Activated effector memory CD4-positive, alpha-beta T cell treated with Interleukin-2 at 50 U/mL for 16 hours (primary cell): ENCODE data around the gene MOV10.
"Not testable (repeated sequence)": the region's sequence is repeated elsewhere in the genome, so short reads cannot be mapped to it uniquely, and the experiment has no call there.

Experiments used
- DNase-seq: peaks from one replicate; pipeline ENCODE4 v3.0.0-alpha.2; 2020

Gene MOV10, protein sequence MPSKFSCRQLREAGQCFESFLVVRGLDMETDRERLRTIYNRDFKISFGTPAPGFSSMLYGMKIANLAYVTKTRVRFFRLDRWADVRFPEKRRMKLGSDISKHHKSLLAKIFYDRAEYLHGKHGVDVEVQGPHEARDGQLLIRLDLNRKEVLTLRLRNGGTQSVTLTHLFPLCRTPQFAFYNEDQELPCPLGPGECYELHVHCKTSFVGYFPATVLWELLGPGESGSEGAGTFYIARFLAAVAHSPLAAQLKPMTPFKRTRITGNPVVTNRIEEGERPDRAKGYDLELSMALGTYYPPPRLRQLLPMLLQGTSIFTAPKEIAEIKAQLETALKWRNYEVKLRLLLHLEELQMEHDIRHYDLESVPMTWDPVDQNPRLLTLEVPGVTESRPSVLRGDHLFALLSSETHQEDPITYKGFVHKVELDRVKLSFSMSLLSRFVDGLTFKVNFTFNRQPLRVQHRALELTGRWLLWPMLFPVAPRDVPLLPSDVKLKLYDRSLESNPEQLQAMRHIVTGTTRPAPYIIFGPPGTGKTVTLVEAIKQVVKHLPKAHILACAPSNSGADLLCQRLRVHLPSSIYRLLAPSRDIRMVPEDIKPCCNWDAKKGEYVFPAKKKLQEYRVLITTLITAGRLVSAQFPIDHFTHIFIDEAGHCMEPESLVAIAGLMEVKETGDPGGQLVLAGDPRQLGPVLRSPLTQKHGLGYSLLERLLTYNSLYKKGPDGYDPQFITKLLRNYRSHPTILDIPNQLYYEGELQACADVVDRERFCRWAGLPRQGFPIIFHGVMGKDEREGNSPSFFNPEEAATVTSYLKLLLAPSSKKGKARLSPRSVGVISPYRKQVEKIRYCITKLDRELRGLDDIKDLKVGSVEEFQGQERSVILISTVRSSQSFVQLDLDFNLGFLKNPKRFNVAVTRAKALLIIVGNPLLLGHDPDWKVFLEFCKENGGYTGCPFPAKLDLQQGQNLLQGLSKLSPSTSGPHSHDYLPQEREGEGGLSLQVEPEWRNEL

GRCh38 chr1:112674440-112674985 lies at the start of gene MOV10:
TSS of gene MOV10 (plus strand) at chr1:112674659. CDS start at chr1:112674913, 254 bp downstream.
- DNase-seq: peak; percentile 46

DNA sequence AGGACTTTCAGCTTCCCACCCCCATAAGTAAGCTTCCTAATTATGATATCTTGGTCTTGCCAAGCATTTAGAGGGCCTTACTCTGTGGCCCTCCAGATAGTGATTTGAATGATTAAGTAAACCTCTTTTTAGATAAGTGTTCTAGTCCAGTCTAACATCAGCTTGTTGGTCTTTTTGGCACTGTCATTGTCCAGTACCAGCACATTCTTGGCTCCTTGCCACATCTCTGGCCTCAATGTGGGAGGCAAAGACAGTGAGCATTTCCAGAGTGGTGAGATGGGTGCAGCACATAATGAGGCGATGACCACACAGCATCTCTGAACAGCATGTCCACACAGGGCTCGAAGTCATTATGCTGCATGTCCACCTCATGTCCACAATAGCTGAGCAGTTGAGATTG lies 48.8 kb upstream of the MOV10 start:
- no peak for DNase-seq

DNA sequence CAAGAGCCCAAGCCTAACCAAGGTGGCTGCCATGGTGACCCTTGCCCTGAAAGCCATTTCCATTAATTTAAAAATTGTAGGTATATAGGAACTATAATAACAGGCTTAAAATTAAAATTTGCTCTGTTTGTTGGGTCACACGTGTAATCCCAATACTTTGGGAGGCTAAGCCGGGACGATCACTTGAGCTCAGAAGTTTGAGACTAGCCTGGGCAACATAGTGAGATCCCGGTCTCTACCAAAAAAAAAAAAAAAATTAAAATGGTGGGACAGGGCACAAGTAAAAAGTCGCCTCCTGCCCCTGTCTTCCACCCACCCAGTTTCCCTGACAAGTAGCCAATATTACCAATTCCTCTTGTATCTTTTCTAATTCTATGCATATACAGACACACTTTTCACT lies 48.3 kb upstream of the MOV10 start:
- no peak for DNase-seq

GRCh38 chr1:112626887-112627286 lies 47.6 kb upstream of the MOV10 start:
- DNase-seq: no peak

GRCh38 chr1:112628516-112628915 lies 45.9 kb upstream of the MOV10 start:
- no peak for DNase-seq

DNA sequence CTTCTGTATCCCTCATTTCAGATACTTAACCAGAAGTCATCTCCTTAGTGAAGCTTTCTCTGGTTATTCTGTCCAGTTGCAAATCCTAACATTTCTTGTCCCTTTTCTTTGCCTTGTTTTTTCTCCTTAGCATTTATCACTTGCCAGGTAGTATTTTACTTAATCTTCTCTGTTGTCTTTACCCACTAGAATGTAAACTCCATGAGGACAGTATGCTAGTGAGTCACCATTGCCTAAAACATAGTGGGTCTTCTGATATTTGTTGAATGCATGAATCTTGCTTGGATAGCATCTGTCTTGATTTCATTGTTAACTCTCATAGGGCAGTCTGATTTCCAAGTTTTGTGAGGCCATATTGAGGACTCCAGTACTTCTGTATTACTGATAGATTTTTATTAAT lies 45.2 kb upstream of the MOV10 start:
- DNase-seq: no peak

- DNase-seq: no peak
Measured at GRCh38 chr1:112633628-112634027, 40.8 kb upstream of the MOV10 start.

- no peak for DNase-seq
Measured at GRCh38 chr1:112634367-112634766, 40.1 kb upstream of the MOV10 start.

- DNase-seq: no peak
Measured at GRCh38 chr1:112636056-112636455, 38.4 kb upstream of the MOV10 start.

- no peak for DNase-seq
Measured at GRCh38 chr1:112636597-112637253, 37.7 kb upstream of the MOV10 start.

GRCh38 chr1:112637254-112638109 lies 37.0 kb upstream of the MOV10 start:
- DNase-seq: no peak

DNA sequence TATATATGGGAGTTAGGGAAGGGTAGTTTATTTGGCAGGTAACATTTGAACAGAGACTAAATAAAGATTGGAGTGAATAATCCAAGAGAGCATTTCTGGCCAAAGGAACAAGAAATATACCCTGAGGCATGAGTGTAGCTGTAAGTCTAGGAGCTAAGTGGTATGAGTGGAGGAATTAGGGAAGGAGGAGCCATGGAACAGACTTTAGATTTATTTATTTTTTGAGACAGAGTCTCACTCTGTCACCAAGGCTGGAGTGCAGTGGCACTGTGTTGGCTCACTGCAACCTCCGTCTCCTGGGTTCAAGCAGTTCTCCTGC lies 36.4 kb upstream of the MOV10 start:
- DNase-seq: no peak

DNA sequence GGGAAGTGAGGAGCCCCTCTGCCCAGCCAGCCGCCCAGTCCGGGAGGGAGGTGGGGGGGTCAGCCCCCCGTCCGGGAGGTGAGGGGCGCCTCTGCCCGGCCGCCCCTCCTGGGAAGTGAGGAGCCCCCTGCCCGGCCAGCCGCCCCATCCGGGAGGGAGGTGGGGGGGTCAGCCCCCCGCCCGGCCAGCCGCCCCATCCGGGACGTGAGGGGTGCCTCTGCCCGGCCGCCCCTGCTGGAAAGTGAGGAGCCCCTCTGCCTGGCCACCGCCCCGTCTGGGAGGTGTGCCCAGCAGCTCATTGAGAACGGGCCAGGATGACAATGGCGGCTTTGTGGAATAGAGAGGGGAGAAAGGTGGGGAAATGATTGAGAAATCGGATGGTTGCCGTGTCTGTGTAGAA lies 34.0 kb upstream of the MOV10 start:
- not testable (repeated sequence) for DNase-seq

GRCh38 chr1:112643080-112643479 lies 31.4 kb upstream of the MOV10 start:
- no peak for DNase-seq

DNA sequence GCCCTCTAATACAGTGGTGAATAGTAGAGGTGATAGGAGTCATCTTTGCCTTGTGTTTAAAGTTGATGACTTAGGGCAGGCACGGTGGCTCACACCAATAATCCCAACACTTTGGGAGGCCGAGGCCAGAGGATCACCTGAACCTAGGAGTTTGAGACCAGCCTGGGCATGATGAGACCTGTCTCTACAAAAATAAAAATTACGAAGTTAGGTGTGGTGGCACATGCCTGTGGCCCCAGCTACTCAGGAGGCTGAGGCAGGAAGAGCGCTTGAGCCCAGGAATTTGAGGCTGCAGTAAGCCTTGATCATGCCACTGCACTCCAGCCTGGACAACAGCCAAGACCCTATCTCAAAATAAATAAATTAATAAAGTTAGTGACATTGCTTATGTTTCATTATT lies 28.2 kb upstream of the MOV10 start:
- DNase-seq: no peak

GRCh38 chr1:112651205-112651604 lies 23.3 kb upstream of the MOV10 start:
- no peak for DNase-seq

DNA sequence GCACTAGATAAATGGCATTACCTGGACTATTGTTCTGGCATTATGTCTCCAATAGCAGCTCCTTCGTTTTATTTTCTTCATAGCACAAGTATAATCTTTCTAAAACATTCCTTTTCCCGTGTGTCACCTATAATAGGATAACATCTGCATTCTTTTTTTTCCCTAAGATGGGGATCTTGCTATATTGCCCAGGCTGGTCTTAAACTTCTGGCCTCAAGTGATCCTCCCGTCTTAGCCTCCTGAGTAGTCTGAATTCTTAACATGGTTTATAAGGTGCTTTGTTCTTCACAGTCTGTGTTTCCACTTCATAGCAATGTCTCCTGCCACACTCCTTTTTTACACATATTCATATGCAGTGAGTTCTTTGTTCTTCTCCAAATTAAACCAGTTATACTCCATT lies 8.6 kb upstream of the MOV10 start:
- no peak for DNase-seq

DNA sequence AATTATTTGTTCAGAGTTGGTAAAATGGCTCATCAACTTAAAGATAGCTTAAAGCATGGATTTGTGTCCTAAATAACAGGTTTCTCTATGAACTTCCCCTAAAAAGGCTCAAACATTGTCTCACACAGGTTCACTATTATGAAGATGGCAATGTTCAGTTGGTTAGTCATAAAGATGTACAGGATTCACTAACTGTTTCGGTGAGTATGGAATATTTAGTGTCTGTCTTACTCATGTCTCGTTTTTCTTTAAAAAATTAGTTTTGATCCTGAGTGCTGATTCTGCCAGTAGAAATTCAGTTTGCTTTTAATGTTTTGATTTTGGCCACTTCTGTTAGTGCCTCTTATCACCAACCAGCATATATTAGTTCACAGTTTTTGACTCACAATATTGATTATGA lies 7.5 kb upstream of the MOV10 start:
- DNase-seq: no peak

DNA sequence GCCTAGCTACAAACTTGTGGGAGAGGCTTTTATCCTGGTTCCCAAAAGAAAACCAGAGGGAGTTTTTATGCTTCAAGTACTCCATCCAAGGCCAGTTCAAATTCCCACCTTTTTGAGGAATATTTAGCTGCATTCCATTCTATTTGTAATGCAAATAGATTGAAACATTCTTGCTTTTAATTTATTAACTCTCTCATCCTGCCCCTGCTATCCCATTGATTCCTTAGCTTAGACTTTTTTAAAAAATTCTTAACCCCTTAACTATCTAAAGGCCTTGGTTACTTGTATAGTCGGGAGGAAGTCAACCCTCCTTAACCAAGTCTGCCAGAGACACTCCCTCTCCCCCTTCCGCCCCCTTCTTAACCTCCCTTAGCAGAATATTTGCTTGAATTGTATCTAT lies 2.5 kb upstream of the MOV10 start:
- DNase-seq: no peak

GRCh38 chr1:112672842-112673241 lies 1.6 kb upstream of the MOV10 start:
- no peak for DNase-seq

GRCh38 chr1:112673592-112674439 lies 643 bp upstream of the MOV10 start:
- DNase-seq: no peak
